HG03378 (cell line): ENCODE measurements around the gene STX16.

Experiments
- ATAC-seq: cut with Tn5 transposase; IDR thresholded peaks from one replicate; pipeline ENCODE4 v1.9.1; 2021; ENCODE audit warnings: mild to moderate bottlenecking, moderate library complexity; ENCODE audit not compliant: unreplicated experiment

The STX16 gene

DNA sequence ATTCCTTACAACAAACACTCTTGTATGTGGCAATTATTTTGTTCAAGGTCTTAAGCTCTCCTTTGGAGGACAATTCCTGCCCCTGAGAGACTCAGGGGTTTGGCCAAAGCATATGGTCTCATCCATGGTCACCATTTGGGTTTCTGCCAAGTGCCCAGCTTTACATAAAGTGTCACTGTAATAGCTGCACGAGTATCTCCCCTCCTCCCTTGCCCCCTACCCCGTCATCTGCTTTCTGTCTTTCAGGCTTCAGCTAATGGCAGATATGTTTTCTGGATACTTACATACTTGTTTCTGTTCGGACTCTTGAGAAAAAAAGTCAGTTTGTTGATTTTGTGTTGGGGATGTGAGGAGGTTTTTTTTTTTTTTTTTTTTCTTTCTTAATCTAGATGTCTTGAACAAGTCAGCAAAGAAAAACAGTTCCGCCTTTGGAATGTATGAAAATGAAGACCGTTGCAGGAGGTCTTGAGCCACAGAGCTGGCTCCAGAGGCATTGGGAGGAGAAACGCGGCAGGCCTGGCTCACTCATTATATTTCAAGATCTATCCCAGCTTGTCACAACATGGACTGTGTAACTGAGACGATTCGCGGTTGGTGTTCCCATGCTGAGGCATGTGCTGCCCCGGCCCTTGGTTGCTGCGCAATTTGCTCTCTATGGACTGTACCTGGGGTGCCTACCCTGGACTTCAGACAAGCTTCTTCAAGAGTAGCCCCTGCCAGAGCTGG is 32.6 kb upstream of the STX16 start:
- ATAC-seq, result no peak

DNA sequence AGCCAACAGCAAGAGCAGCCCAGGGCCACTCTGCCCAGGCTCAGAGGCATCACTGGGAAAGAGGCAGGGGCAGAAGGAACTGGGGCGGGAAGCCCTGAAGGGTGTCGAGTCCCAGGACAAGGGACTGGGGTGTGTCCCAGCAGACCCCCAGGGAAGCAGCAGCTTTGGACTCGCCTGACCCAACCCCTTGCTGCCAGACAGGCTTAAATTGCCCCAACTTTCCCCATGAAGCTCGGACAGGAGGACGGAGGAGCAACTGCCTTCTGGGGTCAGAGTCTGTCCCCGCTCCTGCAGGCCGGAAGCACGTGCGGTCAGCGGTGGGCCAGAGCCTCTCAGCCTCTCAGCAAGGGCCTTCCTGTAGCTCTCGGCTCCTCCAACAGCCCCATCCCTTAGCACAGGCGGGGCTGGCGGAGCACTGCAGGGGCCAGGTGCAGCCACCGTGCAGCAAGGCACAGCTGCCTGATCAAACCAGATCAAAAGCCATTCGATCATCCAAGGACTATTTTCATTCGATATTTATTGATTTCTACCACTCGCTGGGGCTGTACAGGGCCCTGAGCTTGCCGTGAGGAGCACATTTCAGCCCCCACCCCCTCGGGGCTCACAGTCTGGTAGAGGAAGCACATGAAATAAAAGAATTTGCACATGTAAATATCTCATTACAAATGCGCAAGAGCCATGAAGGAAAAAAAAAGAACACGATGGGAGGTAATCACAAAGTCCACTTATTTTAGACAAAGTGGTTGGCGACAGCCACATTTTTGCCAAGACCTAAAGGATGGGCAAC is 31.8 kb upstream of the STX16 start:
- ATAC-seq, result no peak

DNA sequence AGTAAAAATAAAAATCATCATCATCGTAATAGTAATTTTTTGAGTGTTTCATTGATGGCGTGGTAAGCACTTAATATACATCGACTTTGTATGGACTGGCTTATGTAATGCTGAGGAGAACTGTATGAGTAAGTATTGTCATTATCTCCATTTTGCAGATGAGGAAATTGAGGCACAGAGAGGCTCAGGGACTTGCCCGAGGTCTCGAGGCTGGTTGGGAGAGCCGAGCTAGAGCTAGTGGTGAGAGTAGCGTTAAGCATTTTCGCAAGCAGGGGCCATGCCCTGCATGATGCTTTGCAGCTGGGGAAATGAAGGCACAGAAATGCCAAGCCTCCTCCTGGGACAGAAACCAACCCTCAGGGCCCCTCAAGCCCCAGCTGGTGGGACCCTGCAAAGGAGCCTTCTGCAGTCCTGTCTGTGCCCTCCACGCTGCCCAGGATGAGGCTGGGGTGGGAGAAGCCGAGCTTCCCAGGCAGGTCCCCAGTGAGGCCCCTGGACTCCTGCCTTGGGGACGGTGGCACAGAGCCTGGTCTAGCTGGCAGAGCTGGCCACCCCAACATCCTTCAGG is 31.1 kb upstream of the STX16 start:
- ATAC-seq, result no peak

DNA sequence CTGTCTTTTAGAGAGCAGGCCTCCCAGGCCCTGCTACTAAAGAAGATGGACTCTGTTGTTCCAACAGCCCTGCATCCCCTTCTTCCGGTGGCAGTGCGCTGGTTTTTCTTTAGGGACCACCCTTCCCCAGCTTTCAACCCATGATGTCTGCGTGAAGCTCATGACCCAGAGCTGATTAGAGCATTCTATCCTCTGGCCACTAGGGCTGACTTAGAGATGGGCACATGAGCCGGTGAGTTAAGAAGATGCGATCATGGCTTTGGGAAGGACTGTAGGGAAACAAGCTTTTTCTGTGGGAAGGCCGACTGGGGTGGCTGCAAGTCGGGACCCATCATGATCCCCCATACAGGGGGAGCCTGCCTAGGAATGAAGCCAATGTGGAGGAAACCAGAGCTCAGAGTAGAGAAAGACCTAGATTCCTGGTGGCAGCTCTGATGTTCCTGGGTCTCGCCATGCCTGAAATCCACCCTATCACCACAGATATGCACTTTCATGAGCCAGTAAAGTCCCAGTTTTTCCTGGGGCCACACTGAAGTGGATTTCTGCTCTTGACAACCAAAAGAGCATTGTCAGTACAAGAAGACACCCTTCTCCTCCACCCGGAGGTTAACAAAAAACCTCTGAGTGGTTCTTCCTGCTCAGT is 29.1 kb upstream of the STX16 start:
- ATAC-seq, result no peak

GRCh38 chr20:58622671-58623578 is 28.2 kb upstream of the STX16 start:
- ATAC-seq, result no peak

GRCh38 chr20:58623579-58624473 is 27.3 kb upstream of the STX16 start:
- no peak for ATAC-seq

DNA sequence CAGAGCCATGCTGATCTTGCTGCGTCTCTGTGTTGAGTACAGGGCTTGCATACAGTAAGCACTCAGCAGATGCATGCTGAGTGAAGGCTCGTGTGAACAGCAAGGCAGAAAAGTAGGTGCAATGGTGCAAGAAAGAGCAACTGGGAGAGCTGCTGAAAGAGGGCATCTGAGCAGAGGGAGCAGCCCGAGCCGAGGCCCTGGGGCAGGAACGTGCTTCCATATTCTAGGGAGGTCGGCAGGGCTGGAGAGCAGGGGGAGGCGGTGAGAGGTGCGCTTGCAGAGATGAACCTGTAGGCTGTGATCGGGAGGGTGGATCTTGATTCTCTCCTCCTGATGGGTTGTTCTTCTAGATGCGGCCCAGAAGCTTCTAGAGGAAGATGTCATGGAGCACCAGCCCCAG is 26.4 kb upstream of the STX16 start:
- ATAC-seq, result no peak

DNA sequence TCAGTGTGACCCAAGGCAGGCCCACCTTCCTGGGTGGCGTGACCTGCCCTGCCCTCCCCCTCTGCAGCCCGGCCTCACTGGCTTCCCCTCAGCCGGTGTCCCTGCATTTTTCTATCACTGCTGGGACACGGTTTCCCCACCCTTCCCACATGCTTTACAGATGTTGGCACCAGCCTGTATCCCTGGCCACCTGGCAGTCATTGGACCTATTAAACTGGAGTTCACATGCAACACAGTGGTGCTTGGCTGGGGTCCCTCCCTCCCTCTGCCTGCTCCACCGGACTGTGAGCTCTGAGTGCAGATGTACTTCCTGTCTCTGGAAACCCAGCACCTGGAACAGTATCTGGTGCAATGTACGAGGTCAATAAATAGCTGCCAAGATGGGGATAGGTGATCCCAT is 25.5 kb upstream of the STX16 start:
- ATAC-seq, result no peak

- no peak for ATAC-seq
Observed at GRCh38 chr20:58626051-58626450, 25.0 kb upstream of the STX16 start.

- ATAC-seq, result no peak
Observed at GRCh38 chr20:58627212-58628072, 23.6 kb upstream of the STX16 start.

GRCh38 chr20:58628491-58629214 is 22.4 kb upstream of the STX16 start:
- ATAC-seq, result no peak

DNA sequence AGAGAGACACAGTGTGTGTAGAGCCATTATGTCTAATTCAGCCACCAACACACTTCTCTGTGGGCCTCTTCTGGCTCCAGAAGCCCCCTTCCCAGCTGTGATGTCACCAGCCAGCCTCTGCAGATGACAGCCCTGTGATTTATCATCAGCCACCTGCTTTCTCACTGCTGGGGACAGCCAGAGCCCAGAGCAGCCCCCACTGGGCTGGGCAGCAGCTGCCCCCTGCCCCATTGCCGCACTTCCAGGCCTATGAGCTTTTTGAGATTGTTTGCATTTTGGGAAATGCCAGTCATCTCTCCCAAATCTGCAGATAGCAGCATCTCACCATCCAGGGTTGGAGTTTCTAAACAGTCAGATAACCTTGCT is 21.9 kb upstream of the STX16 start:
- no peak for ATAC-seq

- no peak for ATAC-seq
Observed at GRCh38 chr20:58630063-58630462, 21.0 kb upstream of the STX16 start.

GRCh38 chr20:58633161-58634053 is 17.7 kb upstream of the STX16 start:
- no peak for ATAC-seq

- no peak for ATAC-seq
Observed at GRCh38 chr20:58634059-58634458, 17.0 kb upstream of the STX16 start.

GRCh38 chr20:58634521-58635278 is 16.4 kb upstream of the STX16 start:
- ATAC-seq, result no peak
